Lower leg skin (tissue), 3 donors: ENCODE measurements around the gene BSX.

Experiments used
- POLR2A ChIP-seq, 2 donors: fragments of 450-650 bp; IDR thresholded peaks; one replicate each; pipeline ENCODE4 v1.6.1; 2016 to 2017; ENCODE audit warnings: antibody characterized with exemption in 2 of 2, mild to moderate bottlenecking in 1 of 2, moderate library complexity in 1 of 2
- TF ChIP-seq, protein P1 (sequence below), 3 donors: fragments of 450-650 bp; IDR thresholded peaks; one replicate each; pipeline ENCODE4 v1.5.1; 2016; ENCODE audit warnings: antibody characterized with exemption in 3 of 3, mild to moderate bottlenecking in 3 of 3, moderate library complexity in 2 of 3

DNA sequence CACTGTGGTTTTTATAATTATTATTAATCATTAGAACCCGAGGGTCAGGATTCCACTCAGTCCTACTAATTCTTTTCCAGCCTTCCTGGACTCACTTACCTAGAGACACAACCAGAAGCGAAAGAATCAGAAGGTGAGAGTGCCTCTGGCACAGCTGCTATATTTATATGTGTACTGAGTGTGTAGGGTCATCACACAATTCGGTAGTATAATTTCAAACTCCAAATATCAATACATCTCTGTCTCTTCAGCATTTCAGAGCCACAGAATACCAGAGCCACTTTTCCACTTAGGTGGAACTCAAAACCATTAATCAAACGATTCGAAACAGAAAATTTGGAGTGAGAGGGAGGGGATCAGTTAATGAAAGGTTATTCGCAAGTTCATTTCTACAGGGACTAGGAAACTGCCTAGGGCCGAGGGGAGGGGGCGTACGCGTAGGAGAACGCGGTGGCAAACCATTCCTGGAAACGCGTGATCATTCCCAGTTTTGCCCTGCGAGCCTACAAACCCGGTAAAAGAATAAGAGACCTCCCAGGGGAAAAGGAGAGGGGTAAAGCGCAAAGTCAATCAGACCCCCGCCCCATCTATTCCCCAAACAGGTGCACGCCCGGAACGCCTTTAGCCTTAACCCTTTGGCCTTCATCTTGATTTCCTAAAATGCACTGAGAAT, 5.4 kb downstream of the BSX start:
- TF ChIP-seq, protein P1, sequence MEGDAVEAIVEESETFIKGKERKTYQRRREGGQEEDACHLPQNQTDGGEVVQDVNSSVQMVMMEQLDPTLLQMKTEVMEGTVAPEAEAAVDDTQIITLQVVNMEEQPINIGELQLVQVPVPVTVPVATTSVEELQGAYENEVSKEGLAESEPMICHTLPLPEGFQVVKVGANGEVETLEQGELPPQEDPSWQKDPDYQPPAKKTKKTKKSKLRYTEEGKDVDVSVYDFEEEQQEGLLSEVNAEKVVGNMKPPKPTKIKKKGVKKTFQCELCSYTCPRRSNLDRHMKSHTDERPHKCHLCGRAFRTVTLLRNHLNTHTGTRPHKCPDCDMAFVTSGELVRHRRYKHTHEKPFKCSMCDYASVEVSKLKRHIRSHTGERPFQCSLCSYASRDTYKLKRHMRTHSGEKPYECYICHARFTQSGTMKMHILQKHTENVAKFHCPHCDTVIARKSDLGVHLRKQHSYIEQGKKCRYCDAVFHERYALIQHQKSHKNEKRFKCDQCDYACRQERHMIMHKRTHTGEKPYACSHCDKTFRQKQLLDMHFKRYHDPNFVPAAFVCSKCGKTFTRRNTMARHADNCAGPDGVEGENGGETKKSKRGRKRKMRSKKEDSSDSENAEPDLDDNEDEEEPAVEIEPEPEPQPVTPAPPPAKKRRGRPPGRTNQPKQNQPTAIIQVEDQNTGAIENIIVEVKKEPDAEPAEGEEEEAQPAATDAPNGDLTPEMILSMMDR (IDR thresholded peaks at IDR 0.05) = no peak
- TF ChIP-seq POLR2A (IDR thresholded peaks at IDR 0.05) = no peak
